ENCODE measurements around the gene RUNX2. TPM values are rescaled to one million over a fixed set of nuclear protein-coding genes. Genes with fewer than 3 reads are reported as not detected.
A peak's percentile ranks its signal among the peaks of the same experiment; 100 is the strongest.

RUNX2 gene
- total and polyA plus RNA-seq, 12 donors, result 0.28 to 4.5 (median 1.8) TPM

GRCh38 chr6:45470131-45470738, 142.1 kb downstream of the RUNX2 start:
- Histone ChIP-seq H3K36me3 (replicated peaks in 1 of 2) (no peaks in the 10 kb centered on the region), H3K9me3 (replicated peaks in 1 of 3) (no peaks in the 10 kb centered on the region), H3K27ac (no peak overlapping the region), H3K4me1 (replicated peaks in 1 of 2) (no peaks in the 10 kb centered on the region), H3K4me3 (no peak overlapping the region), H3K27me3 (no peaks in the 10 kb centered on the region)
- DNase-seq, result no peak
- 83 to 93% (median 85%) methylated on average over 4 of the region's 4 CpGs for WGBS, 4 donors
- TF ChIP-seq POLR2A (IDR thresholded peaks at IDR 0.05) (no peak), CTCF (IDR thresholded peaks at IDR 0.05) (no peak)
- intact Hi-C loops (cut with DNase I), result no loop called here

GRCh38 chr6:45472382-45472781, 144.3 kb downstream of the RUNX2 start:
- 74 to 81% (median 78%) methylated on average over 7 of the region's 7 CpGs for WGBS, 4 donors
- H3K4me3 ChIP-seq, result no peak overlapping the region
- no peaks in the 10 kb centered on the region for H3K27me3 ChIP-seq
- H3K36me3 ChIP-seq (replicated peaks in 1 of 2), result no peaks in the 10 kb centered on the region
- peak overlapping the region in 1 of 5 donors; percentile 36 for H3K27ac ChIP-seq
- DNase-seq, result peak in 4 of 7 donors; percentile 4 to 23 (median 18)
- no peaks in the 10 kb centered on the region for H3K4me1 ChIP-seq (replicated peaks in 1 of 2)
- TF ChIP-seq CTCF (IDR thresholded peaks at IDR 0.05), result no peak
- intact Hi-C loops (cut with DNase I), result no loop called here
- no peaks in the 10 kb centered on the region for H3K9me3 ChIP-seq (replicated peaks in 1 of 3)

GRCh38 chr6:45473121-45473993, 145.2 kb downstream of the RUNX2 start:
- Histone ChIP-seq H3K4me1 (replicated peaks in 1 of 2) (no peaks in the 10 kb centered on the region), H3K27me3 (no peaks in the 10 kb centered on the region), H3K9me3 (replicated peaks in 1 of 3) (no peaks in the 10 kb centered on the region), H3K27ac (peak overlapping the region in 1 of 5 donors; percentile 21), H3K4me3 (no peak overlapping the region), H3K36me3 (replicated peaks in 1 of 2) (no peaks in the 10 kb centered on the region)
- no peak for DNase-seq
- TF ChIP-seq POLR2A (IDR thresholded peaks at IDR 0.05), result no peak
- TF ChIP-seq CTCF (IDR thresholded peaks at IDR 0.05), result no peak
- 77 to 84% (median 83%) methylated on average over 13 of the region's 13 CpGs for WGBS, 4 donors
- intact Hi-C loops (cut with DNase I), result no loop called here

GRCh38 chr6:45474376-45474775, 146.2 kb downstream of the RUNX2 start:
- no peak for DNase-seq
- 61 to 78% (median 72%) methylated on average over 2 of the region's 2 CpGs for WGBS, 4 donors
- Histone ChIP-seq H3K27ac (no peak overlapping the region), H3K27me3 (no peaks in the 10 kb centered on the region), H3K9me3 (replicated peaks in 1 of 3) (no peaks in the 10 kb centered on the region), H3K36me3 (replicated peaks in 1 of 2) (no peaks in the 10 kb centered on the region), H3K4me1 (replicated peaks in 1 of 2) (no peaks in the 10 kb centered on the region), H3K4me3 (no peak overlapping the region)
- TF ChIP-seq POLR2A (IDR thresholded peaks at IDR 0.05), result no peak
- no peak for TF ChIP-seq CTCF (IDR thresholded peaks at IDR 0.05)
- intact Hi-C loops (cut with DNase I), result no loop called here
